B cell (primary cell): ENCODE data around the gene TMEM219. TPM values are rescaled to one million over a fixed set of nuclear protein-coding genes. Genes with fewer than 3 reads are reported as not detected.
"Not testable (repeated sequence)": the region's sequence is repeated elsewhere in the genome, so short reads cannot be mapped to it uniquely, and the experiment has no call there.

Experiments used
- ATAC-seq: fragments of 200-7000 bp; cut with Tn5 transposase; one replicate; pipeline ENCODE4 v1.10.0; 2021; ENCODE audit warnings: low read depth, mild to moderate bottlenecking, moderate number of reproducible peaks, moderate library complexity
- CTCF ChIA-PET: fragments of 350-600 bp; sonication (Branson Sonifier 250); formaldehyde crosslinking; loops from one replicate; lab custom pipeline; 2021; ENCODE audit warnings: antibody characterized with exemption, inconsistent platforms; lab: Charles Lee
- POLR2A ChIA-PET: fragments of 350-600 bp; sonication (Branson Sonifier 250); formaldehyde crosslinking; loops from one replicate; lab custom pipeline; 2021; ENCODE audit warnings: antibody characterized with exemption; lab: Charles Lee
- DNase-seq: peaks from one replicate; pipeline ENCODE4 v3.0.0; 2013
- H2AFZ ChIP-seq: 2 replicates; pipeline ENCODE4 v1.6.1; 2012; ENCODE audit warnings: mild to moderate bottlenecking, low read depth, low read length; ENCODE audit not compliant: insufficient read depth, poor library complexity, severe bottlenecking
- H3K27ac ChIP-seq, 2 donors: 1 replicate in 1 of 2; 2 replicates in 1 of 2; pipeline ENCODE4 v1.5.1; 2012 to 2013; ENCODE audit warnings: low read length in 2 of 2, mild to moderate bottlenecking in 2 of 2, moderate library complexity in 1 of 2
- H3K27me3 ChIP-seq, 4 experiments: fragments of 200-600 bp in 1 of 4; sonication (generic) in 1 of 4; replicated peaks in 1 of 4; 1 replicate in 2 of 4; 2 replicates in 2 of 4; pipeline versions ENCODE4 v1.6.1 to v1.7.0; 2013 to 2016; ENCODE audit warnings: low read length in 3 of 4, mild to moderate bottlenecking in 2 of 4, mixed read lengths in 1 of 4, moderate library complexity in 1 of 4; ENCODE audit not compliant: insufficient read depth in 4 of 4, control insufficient read depth in 3 of 4; ENCODE audit errors: control extremely low read depth in 1 of 4
- H3K36me3 ChIP-seq, 2 experiments: replicated peaks in 1 of 2; 1 replicate in 1 of 2; 2 replicates in 1 of 2; pipeline versions ENCODE4 v1.6.1 to v1.7.1; 2013; ENCODE audit warnings: low read length in 1 of 2; ENCODE audit not compliant: insufficient read depth in 2 of 2, control insufficient read depth in 1 of 2; ENCODE audit errors: control extremely low read depth in 1 of 2, extremely low read depth in 1 of 2
- H3K4me1 ChIP-seq, 2 donors: fragments of 200-600 bp in 1 of 2; sonication (generic) in 1 of 2; 1 replicate in 1 of 2; 2 replicates in 1 of 2; pipeline versions ENCODE4 v1.5.1 to v1.6.1; 2013 to 2017; ENCODE audit warnings: low read length in 2 of 2; ENCODE audit not compliant: control insufficient read depth in 2 of 2, insufficient read depth in 2 of 2
- H3K4me2 ChIP-seq: replicated peaks from 2 replicates; pipeline ENCODE3; 2012; ENCODE audit warnings: mild to moderate bottlenecking, low read depth, low read length; ENCODE audit not compliant: poor library complexity, severe bottlenecking
- H3K4me3 ChIP-seq, 5 experiments: fragments of 200-600 bp in 1 of 5; sonication (generic) in 1 of 5; 1 replicate in 3 of 5; 2 replicates in 2 of 5; pipeline versions ENCODE4 v1.5.1 to v1.7.0; 2011 to 2016; ENCODE audit warnings: low read length in 4 of 5, mild to moderate bottlenecking in 4 of 5, low read depth in 2 of 5, control low read depth in 1 of 5, moderate library complexity in 1 of 5; ENCODE audit not compliant: insufficient read depth in 1 of 5; ENCODE audit errors: control extremely low read depth in 1 of 5, extremely low read depth in 1 of 5
- H3K79me2 ChIP-seq: fragments of 200-600 bp; sonication (generic); one replicate; pipeline ENCODE4 v1.6.0; 2016; ENCODE audit warnings: low read length; ENCODE audit not compliant: control insufficient read depth, insufficient read depth
- H3K9ac ChIP-seq: fragments of 200-600 bp; sonication (generic); 2 replicates; pipeline ENCODE4 v1.6.1; 2017; ENCODE audit warnings: mild to moderate bottlenecking, low read length, moderate library complexity
- H3K9me3 ChIP-seq, 3 donors: one replicate each; pipeline versions ENCODE4 v1.6.1 to v1.7.1; 2013; ENCODE audit warnings: low read length in 2 of 3; ENCODE audit not compliant: control insufficient read depth in 2 of 3, insufficient read depth in 1 of 3; ENCODE audit errors: control extremely low read depth in 1 of 3
- H4K20me1 ChIP-seq: 2 replicates; pipeline ENCODE4 v1.6.0; 2012; ENCODE audit warnings: mild to moderate bottlenecking, low read length; ENCODE audit not compliant: insufficient read depth, control insufficient read depth, poor library complexity, severe bottlenecking
- H3K27ac Mint-ChIP-seq: one replicate; pipeline ENCODE4 v1.8.0; 2021; ENCODE audit warnings: mixed read lengths
- H3K27me3 Mint-ChIP-seq: one replicate; pipeline ENCODE4 v1.8.0; 2021; ENCODE audit warnings: mixed read lengths
- H3K4me1 Mint-ChIP-seq: one replicate; pipeline ENCODE4 v1.8.0; 2021; ENCODE audit warnings: mixed read lengths
- H3K4me3 Mint-ChIP-seq: one replicate; pipeline ENCODE4 v1.8.0; 2021; ENCODE audit warnings: mixed read lengths
- H3K9me3 Mint-ChIP-seq: one replicate; pipeline ENCODE4 v1.8.0; 2022; ENCODE audit warnings: mixed read lengths; ENCODE audit not compliant: insufficient read depth
- EZH2 ChIP-seq: IDR thresholded peaks from 2 replicates; pipeline ENCODE4 v1.6.1; 2012; ENCODE audit warnings: borderline replicate concordance, low read depth, mild to moderate bottlenecking, moderate library complexity, low read length; ENCODE audit not compliant: insufficient read depth, poor library complexity, severe bottlenecking
- WGBS: methylation state at CpG from one replicate; pipeline ENCODE4 v1.1.5; 2013; ENCODE audit warnings: missing lambda C conversion rate; ENCODE audit not compliant: insufficient coverage; 5-methylcytosine and 5-hydroxymethylcytosine counted together
- intact Hi-C: fragments of 100-400 bp; cut with micrococcal nuclease; formaldehyde crosslinking; loops from one replicate; pipeline ENCODE4 v1.10.0; 2022
- polyA plus RNA-seq: library from polyadenylated mRNA; depleted of rRNA; stranded (reverse); fragments of >200 nt; gene quantifications from 2 replicates; pipeline ENCODE4 v1.2.3, GENCODE V29; 2012
- total RNA-seq, 2 donors: library from RNA; stranded (reverse); fragments of 120-200 nt in 1 of 2; gene quantifications; 1 replicate in 1 of 2; 2 replicates in 1 of 2; pipeline versions ENCODE4 v1.2.3 to v1.2.4, GENCODE V29; 2013 to 2022
- TF ChIP-seq, protein P1 (sequence below): fragments of 200-600 bp; IDR thresholded peaks from one replicate; pipeline ENCODE4 v1.8.0; 2022; ENCODE audit warnings: antibody characterized with exemption, mild to moderate bottlenecking

Gene TMEM219
- total and polyA plus RNA-seq, 2 donors (not counting 1 experiment from before 2014, with no cell fraction given) = 66.6 to 103 TPM

DNA sequence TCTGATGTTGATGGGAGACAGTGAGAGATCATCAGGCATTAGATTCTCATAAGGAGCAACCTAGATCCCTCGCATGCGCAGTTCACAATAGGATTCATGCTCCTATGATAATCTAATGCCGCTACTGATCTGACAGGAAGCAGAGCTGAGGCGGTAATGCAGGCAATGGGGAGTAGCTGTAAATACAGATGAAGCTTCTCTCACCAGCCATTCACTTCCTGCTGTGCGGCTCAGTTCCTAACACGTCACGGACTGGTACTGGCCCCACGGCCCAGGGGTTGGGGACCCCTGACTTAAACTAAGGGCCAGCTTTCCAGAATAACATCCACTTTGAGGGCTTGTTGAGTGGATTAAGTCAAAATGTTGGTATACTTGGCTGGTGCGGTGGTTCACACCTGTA, 2.6 kb upstream of the TMEM219 start:
- no peak overlapping the region for H3K4me2 ChIP-seq
- H3K9me3 Mint-ChIP-seq = no peaks in the 10 kb centered on the region
- H3K27me3 ChIP-seq = no peaks in the 10 kb centered on the region
- POLR2A ChIA-PET = no interaction called here
- CTCF ChIA-PET = no interaction called here
- no peak for TF ChIP-seq EZH2
- TF ChIP-seq, protein P1, sequence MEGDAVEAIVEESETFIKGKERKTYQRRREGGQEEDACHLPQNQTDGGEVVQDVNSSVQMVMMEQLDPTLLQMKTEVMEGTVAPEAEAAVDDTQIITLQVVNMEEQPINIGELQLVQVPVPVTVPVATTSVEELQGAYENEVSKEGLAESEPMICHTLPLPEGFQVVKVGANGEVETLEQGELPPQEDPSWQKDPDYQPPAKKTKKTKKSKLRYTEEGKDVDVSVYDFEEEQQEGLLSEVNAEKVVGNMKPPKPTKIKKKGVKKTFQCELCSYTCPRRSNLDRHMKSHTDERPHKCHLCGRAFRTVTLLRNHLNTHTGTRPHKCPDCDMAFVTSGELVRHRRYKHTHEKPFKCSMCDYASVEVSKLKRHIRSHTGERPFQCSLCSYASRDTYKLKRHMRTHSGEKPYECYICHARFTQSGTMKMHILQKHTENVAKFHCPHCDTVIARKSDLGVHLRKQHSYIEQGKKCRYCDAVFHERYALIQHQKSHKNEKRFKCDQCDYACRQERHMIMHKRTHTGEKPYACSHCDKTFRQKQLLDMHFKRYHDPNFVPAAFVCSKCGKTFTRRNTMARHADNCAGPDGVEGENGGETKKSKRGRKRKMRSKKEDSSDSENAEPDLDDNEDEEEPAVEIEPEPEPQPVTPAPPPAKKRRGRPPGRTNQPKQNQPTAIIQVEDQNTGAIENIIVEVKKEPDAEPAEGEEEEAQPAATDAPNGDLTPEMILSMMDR = no peak
- H3K27ac Mint-ChIP-seq = no peak overlapping the region
- no peak overlapping the region for H3K27ac ChIP-seq
- no peak overlapping the region for H3K4me3 ChIP-seq
- intact Hi-C loops = no loop called here
- ATAC-seq (no peak), DNase-seq (no peak)
- no peaks in the 10 kb centered on the region for H3K36me3 ChIP-seq
- peaks cover 13 to 19% of the 10 kb centered on the region in 2 donors for H3K4me1 ChIP-seq
- 93% methylated on average over 3 of the region's 9 CpGs for WGBS
- H2AFZ ChIP-seq = no peak overlapping the region
- H3K27me3 Mint-ChIP-seq = no peaks in the 10 kb centered on the region
- no peaks in the 10 kb centered on the region for H4K20me1 ChIP-seq
- peaks cover 6% of the 10 kb centered on the region for H3K79me2 ChIP-seq
- H3K9ac ChIP-seq = no peak overlapping the region
- no peak overlapping the region for H3K4me3 Mint-ChIP-seq
- H3K9me3 ChIP-seq = no peaks in the 10 kb centered on the region
- peaks cover 17% of the 10 kb centered on the region for H3K4me1 Mint-ChIP-seq

DNA sequence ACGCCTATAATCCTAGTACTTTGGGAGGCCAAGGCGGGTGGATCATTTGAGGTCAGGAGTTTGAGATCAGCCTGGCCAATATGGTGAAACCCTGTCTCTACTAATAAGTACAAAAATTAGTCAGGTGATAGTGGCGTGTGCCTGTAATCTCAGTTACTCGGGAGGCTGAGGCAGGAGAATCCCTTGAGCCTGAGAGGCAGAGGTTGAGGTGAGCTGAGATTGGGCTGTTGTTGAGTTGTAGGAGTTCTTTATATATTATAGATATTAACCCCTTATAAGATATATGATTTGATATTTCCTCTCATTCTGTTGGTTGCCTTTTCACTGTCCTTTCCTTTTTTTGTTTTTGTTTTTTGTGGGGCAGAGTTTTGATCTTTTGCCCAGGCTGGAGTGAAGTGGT, 2.1 kb upstream of the TMEM219 start:
- DNase-seq, H4K20me1 ChIP-seq, H3K36me3 ChIP-seq, H3K27ac ChIP-seq, POLR2A ChIA-PET, H3K4me3 ChIP-seq, CTCF ChIA-PET, H3K79me2 ChIP-seq, H3K9me3 ChIP-seq, H3K9ac ChIP-seq, H3K9me3 Mint-ChIP-seq, ATAC-seq, H3K27ac Mint-ChIP-seq, H3K27me3 ChIP-seq, H2AFZ ChIP-seq, H3K4me2 ChIP-seq, H3K27me3 Mint-ChIP-seq: not testable (repeated sequence)
- intact Hi-C loops = loop anchor here (5.0 kb wide), 1 partner anchor 1112 kb away; the partner anchor contains the start of genes ZNF646 and ZNF668
- Mint-ChIP-seq H3K4me3 (peak overlapping the region; percentile 26), H3K4me1 (peaks cover 17% of the 10 kb centered on the region)
- peaks cover 13 to 19% of the 10 kb centered on the region in 2 donors for H3K4me1 ChIP-seq
- WGBS = no CpG with 5 or more reads among the region's 4 CpGs
